MM.1S (cell line): ENCODE results near the gene PCDHGA8.

ENCODE experiments used
- DNase-seq: peaks from one replicate; pipeline ENCODE4 v3.0.0-alpha.2; 2015
- H2AFZ ChIP-seq: fragments of 300-600 bp; sonication (generic); 2 replicates; pipeline ENCODE4 v1.6.0; 2016; ENCODE audit warnings: antibody characterized with exemption, low read length
- H3F3A ChIP-seq: fragments of 300-600 bp; sonication (generic); 2 replicates; pipeline ENCODE4 v1.6.1; 2016; ENCODE audit warnings: mild to moderate bottlenecking, antibody characterized with exemption, low read length, moderate library complexity, mixed read lengths; ENCODE audit not compliant: insufficient read depth
- H3K27ac ChIP-seq: fragments of 300-600 bp; sonication (generic); 2 replicates; pipeline ENCODE4 v1.5.1; 2016; ENCODE audit warnings: mild to moderate bottlenecking, low read length
- H3K27me3 ChIP-seq: fragments of 300-600 bp; sonication (generic); replicated peaks from 2 replicates; pipeline ENCODE4 v1.6.0; 2016; ENCODE audit warnings: low read length; ENCODE audit not compliant: insufficient read depth
- H3K36me3 ChIP-seq: fragments of 300-600 bp; sonication (generic); replicated peaks from 2 replicates; pipeline ENCODE4 v1.6.1; 2016; ENCODE audit warnings: mild to moderate bottlenecking, low read length, mixed read lengths; ENCODE audit not compliant: insufficient read depth
- H3K4me1 ChIP-seq: fragments of 300-600 bp; sonication (generic); 2 replicates; pipeline ENCODE4 v1.6.1; 2016; ENCODE audit warnings: low read length, mixed read lengths
- H3K4me2 ChIP-seq: fragments of 300-600 bp; sonication (generic); 2 replicates; pipeline ENCODE4 v1.6.0; 2016; ENCODE audit warnings: low read depth, low read length
- H3K4me3 ChIP-seq: fragments of 300-600 bp; sonication (generic); 2 replicates; pipeline ENCODE4 v1.5.1; 2016; ENCODE audit warnings: low read length, mixed read lengths
- H3K79me2 ChIP-seq: fragments of 300-600 bp; sonication (generic); 2 replicates; pipeline ENCODE4 v1.6.1; 2016; ENCODE audit warnings: mixed run types, low read length, mixed read lengths
- H3K9ac ChIP-seq: fragments of 300-600 bp; sonication (generic); 2 replicates; pipeline ENCODE4 v1.6.1; 2016; ENCODE audit warnings: low read length, mixed read lengths
- H3K9me2 ChIP-seq: fragments of 300-600 bp; sonication (generic); replicated peaks from 2 replicates; pipeline ENCODE4 v1.6.1; 2016; ENCODE audit warnings: mild to moderate bottlenecking, low read length, mixed read lengths; ENCODE audit not compliant: insufficient read depth
- H3K9me3 ChIP-seq: fragments of 300-600 bp; sonication (generic); replicated peaks from 2 replicates; pipeline ENCODE4 v1.6.1; 2016; ENCODE audit warnings: mild to moderate bottlenecking, low read length, mixed read lengths; ENCODE audit not compliant: insufficient read depth
- H4K20me1 ChIP-seq: fragments of 300-600 bp; sonication (generic); 2 replicates; pipeline ENCODE4 v1.6.1; 2016; ENCODE audit warnings: mild to moderate bottlenecking, low read length, moderate library complexity, mixed read lengths; ENCODE audit not compliant: insufficient read depth
- CTCF ChIP-seq: fragments of 300-600 bp; sonication (generic); IDR thresholded peaks from 2 replicates; pipeline ENCODE4 v1.5.1; 2016; ENCODE audit warnings: antibody characterized with exemption, low read length, mixed read lengths
- EZH2 ChIP-seq: fragments of 300-600 bp; sonication (generic); optimal IDR thresholded peaks from 2 replicates; pipeline ENCODE3; 2017; ENCODE audit warnings: low read depth, mild to moderate bottlenecking, antibody characterized with exemption, low read length, mixed read lengths
- EZH2phosphoT487 ChIP-seq: fragments of 300-600 bp; sonication (generic); IDR thresholded peaks from 2 replicates; pipeline ENCODE4 v1.6.1; 2018; ENCODE audit warnings: antibody characterized with exemption, low read length

PCDHGA8 gene

GRCh38 chr5:141437221-141437620 is 44.8 kb downstream of the PCDHGA8 start:
- Histone ChIP-seq H2AFZ (no peak overlapping the region), H3F3A (no peaks in the 10 kb centered on the region), H3K4me1 (no peaks in the 10 kb centered on the region), H3K4me2 (no peak overlapping the region), H3K27me3 (no peaks in the 10 kb centered on the region; the same call in 1 of the 2 replicates), H3K79me2 (no peaks in the 10 kb centered on the region), H3K27ac (no peak overlapping the region), H4K20me1 (no peaks in the 10 kb centered on the region), H3K9ac (no peak overlapping the region), H3K4me3 (no peak overlapping the region), H3K9me2 (no peaks in the 10 kb centered on the region), H3K36me3 (no peaks in the 10 kb centered on the region), H3K9me3 (no peaks in the 10 kb centered on the region)
- TF ChIP-seq EZH2phosphoT487 (no peak), CTCF (no peak), EZH2 (no peak)
- no peak for DNase-seq

- no peak for TF ChIP-seq EZH2
- no peaks in the 10 kb centered on the region for H3F3A ChIP-seq
- no peaks in the 10 kb centered on the region for H3K4me1 ChIP-seq
- no peak overlapping the region for H3K9ac ChIP-seq
- no peaks in the 10 kb centered on the region for H3K79me2 ChIP-seq
- H3K27me3 ChIP-seq: no peaks in the 10 kb centered on the region; the same call in 1 of the 2 replicates
- H3K27ac ChIP-seq: no peak overlapping the region
- H2AFZ ChIP-seq: no peak overlapping the region
- no peaks in the 10 kb centered on the region for H3K36me3 ChIP-seq
- no peaks in the 10 kb centered on the region for H3K9me3 ChIP-seq
- H3K4me2 ChIP-seq: no peak overlapping the region
- no peaks in the 10 kb centered on the region for H3K9me2 ChIP-seq
- H3K4me3 ChIP-seq: no peak overlapping the region
- no peak for DNase-seq
- H4K20me1 ChIP-seq: no peaks in the 10 kb centered on the region
These were observed 47.1 kb downstream of the PCDHGA8 start for GRCh38 chr5:141439411-141440141.

GRCh38 chr5:141440341-141440740 is 47.9 kb downstream of the PCDHGA8 start:
- H3K79me2 ChIP-seq: no peaks in the 10 kb centered on the region
- no peaks in the 10 kb centered on the region for H4K20me1 ChIP-seq
- H3K9me3 ChIP-seq: no peaks in the 10 kb centered on the region
- DNase-seq: no peak
- no peaks in the 10 kb centered on the region for H3K9me2 ChIP-seq
- H3K4me1 ChIP-seq: no peaks in the 10 kb centered on the region
- TF ChIP-seq EZH2 (no peak), CTCF (no peak), EZH2phosphoT487 (no peak)
- H3F3A ChIP-seq: no peaks in the 10 kb centered on the region
- no peak overlapping the region for H3K27ac ChIP-seq
- H3K4me3 ChIP-seq: no peak overlapping the region
- no peak overlapping the region for H3K4me2 ChIP-seq
- H3K27me3 ChIP-seq: no peaks in the 10 kb centered on the region; the same call in 1 of the 2 replicates
- no peak overlapping the region for H2AFZ ChIP-seq
- H3K36me3 ChIP-seq: no peaks in the 10 kb centered on the region
- no peak overlapping the region for H3K9ac ChIP-seq

- Histone ChIP-seq H3K79me2 (no peaks in the 10 kb centered on the region), H3K27me3 (no peaks in the 10 kb centered on the region), H4K20me1 (no peaks in the 10 kb centered on the region), H3K4me1 (no peaks in the 10 kb centered on the region), H2AFZ (no peak overlapping the region), H3K9me2 (no peaks in the 10 kb centered on the region), H3F3A (no peaks in the 10 kb centered on the region), H3K9ac (no peak overlapping the region), H3K4me3 (no peak overlapping the region), H3K4me2 (no peak overlapping the region), H3K27ac (no peak overlapping the region), H3K36me3 (no peaks in the 10 kb centered on the region), H3K9me3 (no peaks in the 10 kb centered on the region)
- DNase-seq: no peak
- no peak for TF ChIP-seq CTCF
- TF ChIP-seq EZH2: no peak
- no peak for TF ChIP-seq EZH2phosphoT487
These were observed 49.2 kb downstream of the PCDHGA8 start for GRCh38 chr5:141441571-141442170.
